Measurements from ENCODE around the gene SNIP1.
"Not testable (repeated sequence)": the region's sequence is repeated elsewhere in the genome, so short reads cannot be mapped to it uniquely, and the experiment has no call there.

The SNIP1 gene

DNA sequence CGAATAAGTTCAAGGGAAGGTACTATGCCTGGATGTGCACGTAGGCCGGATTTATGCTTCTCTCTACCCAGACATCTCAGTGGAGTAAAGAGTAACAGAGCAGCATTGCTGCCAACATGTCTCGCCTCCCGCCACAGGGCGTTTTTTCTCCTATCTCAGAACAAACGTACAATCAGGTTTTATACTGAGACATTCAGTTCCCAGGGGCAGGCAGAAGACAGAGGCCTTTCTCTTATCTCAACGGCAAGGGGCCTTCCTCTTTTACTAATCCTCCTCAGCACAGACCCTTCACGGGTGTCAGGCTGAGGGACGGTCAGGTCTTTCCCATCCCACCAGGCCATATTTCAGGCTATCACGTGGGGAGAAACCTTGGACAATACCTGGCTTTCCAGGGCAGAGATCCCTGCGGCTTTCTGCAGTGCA lies 5.9 kb upstream of the SNIP1 start:
- DNase-seq (ENCODE audit: low read depth, low spot score): not testable (repeated sequence)

- DNase-seq (ENCODE audit: low read depth, low spot score): no peak
Measured at GRCh38 chr1:37559080-37559479, 5.0 kb upstream of the SNIP1 start.

DNA sequence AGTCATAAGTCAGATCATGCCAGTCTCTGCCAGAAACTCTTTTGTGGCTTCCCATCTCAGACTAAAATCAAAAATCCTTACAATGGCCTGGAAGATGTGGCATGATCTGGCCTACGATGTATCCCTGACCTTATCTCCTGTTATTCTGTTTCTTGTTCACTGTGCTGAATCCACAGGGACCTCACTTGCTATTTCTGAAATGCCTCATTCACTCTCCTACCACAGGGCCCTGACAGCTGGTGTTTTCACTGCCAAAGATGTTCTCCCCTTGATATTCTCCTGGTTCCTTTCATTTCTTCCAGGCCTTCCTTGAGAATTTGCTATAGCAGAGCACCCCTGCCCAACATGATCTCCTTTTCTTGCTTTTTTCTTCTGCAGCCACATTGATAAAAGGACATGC lies 4.3 kb upstream of the SNIP1 start:
- DNase-seq (ENCODE audit: low read depth, low spot score): no peak

GRCh38 chr1:37557402-37557801 lies 3.3 kb upstream of the SNIP1 start:
- no peak for DNase-seq (ENCODE audit: low read depth, low spot score)

GRCh38 chr1:37556712-37557196 lies 2.7 kb upstream of the SNIP1 start, which contains the start of gene DNALI1:
TSS of gene DNALI1 (plus strand) at chr1:37556940. CDS start at chr1:37556995, 55 bp downstream.
- peak; percentile 52 for DNase-seq (ENCODE audit: low read depth, low spot score)

DNA sequence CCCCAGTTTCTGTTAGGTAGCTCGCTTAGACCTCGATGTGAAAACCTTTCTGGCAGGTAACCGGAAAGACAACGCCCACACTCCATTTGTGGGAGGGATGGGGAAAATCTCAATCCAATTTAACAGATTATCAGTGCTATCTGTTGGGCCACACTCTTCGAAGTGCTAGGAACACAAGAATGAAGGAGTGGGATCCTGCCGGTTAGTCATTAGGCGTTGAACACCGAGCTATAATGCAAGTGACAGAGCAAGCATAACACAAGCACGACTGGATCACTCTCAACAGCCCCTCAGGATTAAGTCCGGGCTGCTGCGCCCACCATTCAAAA lies 531 bp downstream of the SNIP1 start:
- no peak for DNase-seq (ENCODE audit: low read depth, low spot score)

DNA sequence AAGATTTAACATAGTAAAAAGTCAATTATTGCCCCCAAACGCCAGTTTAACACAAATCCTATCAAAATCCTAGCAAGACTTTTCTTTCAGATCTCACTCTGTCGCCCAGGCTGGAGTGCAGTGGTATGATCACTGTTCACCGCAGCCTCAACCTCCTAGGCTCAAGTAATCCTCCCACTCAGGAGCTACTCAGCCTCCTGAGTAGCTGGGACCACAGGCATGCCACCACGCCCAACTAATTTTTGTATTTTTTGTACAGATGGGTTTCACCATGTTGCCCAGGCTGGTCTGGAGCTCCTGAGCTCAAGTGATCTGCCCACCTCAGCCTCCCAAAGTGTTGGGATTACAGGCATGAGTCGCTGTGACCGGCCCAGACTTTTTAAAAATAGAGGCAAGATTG lies 4.8 kb downstream of the SNIP1 start:
- DNase-seq (ENCODE audit: low read depth, low spot score): no peak

DNA sequence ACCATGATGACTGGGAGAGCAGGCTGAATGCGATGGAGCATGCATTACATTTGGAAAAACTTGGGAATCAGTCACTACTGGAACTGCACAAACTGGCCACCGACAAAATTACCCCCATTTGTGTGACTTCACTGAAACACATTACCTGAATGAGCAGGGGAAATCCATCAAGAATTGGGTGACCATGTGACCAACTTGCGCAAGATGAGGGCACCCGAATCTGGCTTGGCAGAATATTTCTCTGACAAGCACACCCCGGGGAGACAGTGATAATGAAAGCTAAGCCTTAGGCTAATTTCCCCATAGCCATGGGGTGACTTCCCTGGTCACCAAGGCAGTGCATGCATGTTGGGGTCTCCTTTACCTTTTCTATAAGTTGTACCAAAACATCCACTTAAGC lies 9.1 kb downstream of the SNIP1 start:
- DNase-seq (ENCODE audit: low read depth, low spot score): no peak

- DNase-seq (ENCODE audit: low read depth, low spot score): no peak
Measured at GRCh38 chr1:37544530-37544929, 9.6 kb downstream of the SNIP1 start.

GRCh38 chr1:37540036-37540785 lies 13.9 kb downstream of the SNIP1 start:
- no peak for DNase-seq (ENCODE audit: low read depth, low spot score)

GRCh38 chr1:37539154-37539553 lies 14.9 kb downstream of the SNIP1 start:
- not testable (repeated sequence) for DNase-seq (ENCODE audit: low read depth, low spot score)

- DNase-seq (ENCODE audit: low read depth, low spot score): no peak
Measured at GRCh38 chr1:37537378-37537777, 16.7 kb downstream of the SNIP1 start.

DNA sequence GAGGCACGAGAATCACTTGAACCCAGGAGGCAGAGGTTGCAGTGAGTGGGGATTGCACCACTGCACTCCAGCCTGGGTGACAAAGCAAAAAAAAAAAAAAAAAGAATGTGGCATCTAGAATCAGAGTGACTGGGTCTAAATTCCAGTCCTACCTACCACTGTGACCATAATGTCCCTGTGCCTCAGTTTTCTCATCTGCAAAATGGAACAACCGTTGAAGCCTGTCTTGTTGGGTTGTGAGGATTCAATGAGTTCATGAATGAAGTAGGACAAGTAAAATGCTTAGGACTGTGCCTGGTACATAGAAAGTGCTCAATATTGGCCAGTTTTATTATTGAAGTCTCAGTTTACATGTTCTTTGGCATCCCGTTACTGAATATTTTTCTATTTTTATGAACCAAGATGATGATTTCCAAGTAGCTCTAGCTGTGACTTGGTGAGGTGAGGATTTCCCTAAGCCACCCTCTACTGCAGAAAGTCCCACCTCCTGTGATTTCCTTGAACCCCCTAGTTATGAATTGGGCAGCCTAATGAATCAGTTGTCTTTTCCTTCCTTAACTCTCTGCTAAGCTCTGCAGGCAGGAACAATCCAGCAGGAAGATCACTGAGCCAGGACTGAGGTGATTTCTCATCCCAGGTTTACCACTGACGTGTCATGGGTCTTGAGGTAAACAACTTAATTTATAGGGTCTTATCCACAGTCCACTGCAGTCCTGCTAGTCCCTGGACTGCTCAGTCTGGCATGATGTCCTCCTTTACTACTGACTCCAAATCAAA lies 20.6 kb downstream of the SNIP1 start:
- no peak for DNase-seq (ENCODE audit: low read depth, low spot score)

- DNase-seq (ENCODE audit: low read depth, low spot score): not testable (repeated sequence)
Measured at GRCh38 chr1:37532418-37533156, 21.5 kb downstream of the SNIP1 start.

DNA sequence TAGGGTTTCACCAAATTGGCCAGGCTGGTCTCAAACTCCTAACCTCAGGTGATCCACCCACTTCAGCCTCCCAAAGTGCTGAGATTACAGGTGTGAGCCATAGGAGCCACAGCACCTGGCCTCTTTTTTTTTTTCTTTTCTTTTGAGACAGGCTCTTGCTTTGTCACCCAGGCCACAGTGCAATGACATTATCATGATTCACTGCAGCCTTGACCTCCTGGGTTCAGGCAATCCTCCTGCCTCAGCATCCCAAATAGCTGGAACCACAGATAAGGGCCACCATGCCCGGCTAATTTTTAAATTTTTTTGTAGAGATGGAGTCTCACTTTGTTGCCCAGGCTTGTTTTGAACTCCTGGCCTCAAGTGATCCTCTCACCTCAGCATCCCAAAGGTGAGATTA lies 24.2 kb downstream of the SNIP1 start:
- DNase-seq (ENCODE audit: low read depth, low spot score): not testable (repeated sequence)

DNA sequence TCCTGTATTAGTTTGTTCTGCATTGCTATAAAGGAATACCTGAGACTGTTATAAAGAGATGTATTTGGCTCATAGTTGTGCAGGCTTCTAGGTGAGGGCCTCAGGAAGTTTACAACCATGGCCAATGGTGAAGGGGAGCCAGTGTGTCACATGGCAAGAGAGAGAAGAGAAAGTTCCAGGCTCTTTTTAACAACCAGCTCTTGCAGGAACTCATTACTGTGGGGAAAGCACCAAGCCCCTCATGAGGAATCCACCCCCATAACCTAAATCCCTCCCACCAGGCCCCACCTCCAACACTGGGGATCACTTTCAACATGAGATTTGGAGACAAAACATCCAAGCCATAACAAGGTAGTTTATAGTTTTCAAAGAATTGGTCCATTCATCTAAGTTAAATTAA lies 34.5 kb downstream of the SNIP1 start:
- DNase-seq (ENCODE audit: low read depth, low spot score): no peak

DNA sequence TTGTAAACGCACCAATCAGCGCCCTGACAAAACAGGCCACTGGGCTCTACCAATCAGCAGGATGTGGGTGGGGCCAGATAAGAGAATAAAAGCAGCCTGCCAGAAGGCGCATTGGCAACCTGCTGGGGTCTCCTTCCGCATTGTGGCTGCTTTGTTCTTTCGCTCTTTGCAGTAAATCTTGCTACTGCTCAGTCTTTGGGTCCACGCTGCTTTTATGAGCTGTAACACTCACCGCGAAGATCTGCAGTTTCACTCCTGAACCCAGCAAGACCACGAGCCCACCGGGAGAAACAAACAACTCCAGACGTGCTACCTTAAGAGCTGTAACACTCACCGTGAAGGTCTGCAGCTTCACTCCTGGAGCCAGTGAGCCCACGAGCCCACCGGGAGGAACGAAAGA lies 35.2 kb downstream of the SNIP1 start:
- not testable (repeated sequence) for DNase-seq (ENCODE audit: low read depth, low spot score)

- not testable (repeated sequence) for DNase-seq (ENCODE audit: low read depth, low spot score)
Measured at GRCh38 chr1:37518241-37518640, 35.9 kb downstream of the SNIP1 start.

- DNase-seq (ENCODE audit: low read depth, low spot score): no peak
Measured at GRCh38 chr1:37517569-37517968, 36.5 kb downstream of the SNIP1 start.

DNA sequence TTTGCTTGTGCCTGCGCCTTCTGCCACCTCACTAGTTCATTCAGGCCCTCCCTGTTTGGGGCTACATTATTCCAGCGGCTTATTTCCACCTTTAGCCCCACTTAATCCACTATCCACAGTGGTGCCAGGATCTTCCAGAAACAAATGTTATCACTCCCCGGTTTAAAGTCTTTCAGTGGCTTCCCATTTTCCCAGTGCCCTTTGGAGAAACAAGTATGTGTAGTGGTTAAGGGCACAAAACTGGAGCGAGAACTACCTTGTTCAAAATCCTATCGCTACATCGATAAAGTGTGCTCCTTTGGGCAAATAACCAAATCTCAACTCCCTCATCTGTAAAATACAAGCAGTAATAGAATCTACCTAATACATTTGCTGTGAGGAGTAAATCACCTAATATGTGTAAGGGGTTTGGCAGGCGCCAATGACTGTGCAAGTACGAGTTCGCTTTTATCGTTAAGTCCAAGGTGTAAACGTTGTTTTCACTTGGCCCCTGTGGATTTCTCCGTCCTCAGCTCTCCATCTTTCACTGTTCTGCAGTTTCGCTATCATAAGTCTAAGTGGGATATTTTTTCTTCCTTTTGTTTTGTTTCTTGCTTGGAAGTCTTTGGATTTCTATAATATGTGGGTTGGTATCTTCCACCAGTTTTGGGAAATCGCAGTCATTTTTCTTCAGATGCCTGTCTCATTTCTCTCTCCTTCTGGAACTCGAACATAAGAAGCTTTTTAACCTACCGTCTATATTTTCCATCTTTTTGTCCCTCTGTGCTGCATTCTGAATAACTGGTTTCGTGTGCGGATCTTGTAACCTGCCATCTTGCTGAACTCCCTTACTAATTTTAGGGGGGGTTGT lies 38.7 kb downstream of the SNIP1 start:
- no peak for DNase-seq (ENCODE audit: low read depth, low spot score)

Measured in iPS DF 19.7 (cell line).